Measurements from ENCODE around the gene MFN2. TPM values are rescaled to one million over a fixed set of nuclear protein-coding genes. Genes with fewer than 3 reads are reported as not detected.

The MFN2 gene
- total RNA-seq, 1 experiment from 2014 or later = 56.8 TPM

GRCh38 chr1:11967028-11967547, 13.2 kb upstream of the MFN2 start:
- Mint-ChIP-seq H3K4me3 (no peak overlapping the region), H3K36me3 (peaks cover 6% of the 10 kb centered on the region), H3K27me3 (ENCODE audit: low read depth) (no peaks in the 10 kb centered on the region), H3K27ac (peak overlapping the region; percentile 74; the same call in 1 of the 2 replicates), H3K4me1 (no peaks in the 10 kb centered on the region), H3K9me3 (no peaks in the 10 kb centered on the region)
- ChIA-PET CTCF (interaction anchor here (0.6 to 2.5 kb wide), 47 partner anchors 9 to 308 kb away, joined by 3 to 49 read pairs (median 5); partner anchors contain the start of genes CLCN6, FBXO6, KIAA2013 and MFN2), POLR2A (interaction anchor here (0.6 to 2.2 kb wide), 6 partner anchors 13 to 58 kb away, joined by 3 to 61 read pairs (median 3); partner anchors contain the start of genes MFN2 and PLOD1)
- peak; percentile 78 for DNase-seq (ENCODE audit: low spot score)
- TF ChIP-seq E2F1 (CRISPR knock-in tag; IDR thresholded peaks at IDR 0.05) = no peak
- peak; percentile 99 for ATAC-seq

GRCh38 chr1:11970441-11971185, 9.6 kb upstream of the MFN2 start:
- peaks cover 12% of the 10 kb centered on the region for H3K36me3 Mint-ChIP-seq
- TF ChIP-seq FOXP4 (CRISPR knock-in tag; IDR thresholded peaks at IDR 0.05) (no peak), MXD4 (CRISPR knock-in tag; IDR thresholded peaks at IDR 0.05; ENCODE audit: borderline replicate concordance) (no peak), GRHL2 (CRISPR knock-in tag; IDR thresholded peaks at IDR 0.05; ENCODE audit: insufficient replicate concordance, severe bottlenecking) (no peak), ATF2 (CRISPR knock-in tag; IDR thresholded peaks at IDR 0.05; ENCODE audit: borderline replicate concordance, low read depth) (no peak), SOX15 (CRISPR knock-in tag; IDR thresholded peaks at IDR 0.05) (no peak), TEAD1 (CRISPR knock-in tag; IDR thresholded peaks at IDR 0.05) (no peak), PRRX2 (CRISPR knock-in tag; IDR thresholded peaks at IDR 0.05) (no peak), ZNF121 (CRISPR knock-in tag; IDR thresholded peaks at IDR 0.05) (no peak), NR1H2 (CRISPR knock-in tag; IDR thresholded peaks at IDR 0.05) (no peak), IRF1 (CRISPR knock-in tag; IDR thresholded peaks at IDR 0.05) (no peak), ZSCAN18 (CRISPR knock-in tag; IDR thresholded peaks at IDR 0.05) (no peak), IRF2 (CRISPR knock-in tag; IDR thresholded peaks at IDR 0.05; ENCODE audit: borderline replicate concordance, low read depth) (no peak), ZMAT4 (CRISPR knock-in tag; IDR thresholded peaks at IDR 0.05) (no peak), ZNF512 (CRISPR knock-in tag; IDR thresholded peaks at IDR 0.05; ENCODE audit: borderline replicate concordance) (no peak), ELF4 (CRISPR knock-in tag; IDR thresholded peaks at IDR 0.05; ENCODE audit: low read depth) (no peak), HMGA2 (CRISPR knock-in tag; IDR thresholded peaks at IDR 0.05) (no peak), TCF7 (CRISPR knock-in tag; IDR thresholded peaks at IDR 0.05; ENCODE audit: low read depth) (no peak)
- POLR2A ChIA-PET = no interaction called here
- H3K9me3 Mint-ChIP-seq = no peaks in the 10 kb centered on the region
- no peaks in the 10 kb centered on the region for H3K4me1 Mint-ChIP-seq
- ATAC-seq (no peak), DNase-seq (ENCODE audit: low spot score) (no peak)
- CTCF ChIA-PET = interaction anchor here (1.7 kb wide), 1 partner anchor 101 kb away, joined by 4 read pairs; no protein-coding TSS in a partner anchor
- no peak overlapping the region for H3K4me3 Mint-ChIP-seq
- H3K27me3 Mint-ChIP-seq (ENCODE audit: low read depth) = no peaks in the 10 kb centered on the region
- H3K27ac Mint-ChIP-seq = peak overlapping the region; percentile 86
